CD4-positive, CD25-positive, alpha-beta regulatory T cell (primary cell): ENCODE results near the gene MALRD1. TPM values are rescaled to one million over a fixed set of nuclear protein-coding genes. Genes with fewer than 3 reads are reported as not detected.

Experiments used
- ATAC-seq, 2 donors: fragments of 150-1000 bp; cut with Tn5 transposase; one replicate each; pipeline ENCODE4 v1.10.0; 2021; ENCODE audit warnings: low read depth in 2 of 2, moderate number of reproducible peaks in 2 of 2, moderate library complexity in 1 of 2
- DNase-seq, 3 donors: peaks; one replicate each; pipeline versions ENCODE4 v3.0.0 to v3.0.0-alpha.2; 2012 to 2022; ENCODE audit warnings: mixed read lengths in 1 of 3
- H3K27ac ChIP-seq: one replicate; pipeline ENCODE4 v1.7.0; 2013; ENCODE audit warnings: mild to moderate bottlenecking, low read length; ENCODE audit not compliant: insufficient read depth, poor library complexity, severe bottlenecking
- H3K27me3 ChIP-seq: one replicate; pipeline ENCODE4 v1.7.0; 2013; ENCODE audit warnings: low read length; ENCODE audit not compliant: control insufficient read depth, insufficient read depth
- H3K36me3 ChIP-seq: one replicate; pipeline ENCODE4 v1.7.0; 2013; ENCODE audit warnings: mild to moderate bottlenecking, low read length, moderate library complexity; ENCODE audit not compliant: control insufficient read depth, insufficient read depth
- H3K4me1 ChIP-seq: 2 replicates; pipeline ENCODE4 v1.7.0; 2013; ENCODE audit warnings: mild to moderate bottlenecking, low read length; ENCODE audit not compliant: insufficient read depth, control insufficient read depth, poor library complexity, severe bottlenecking
- H3K4me3 ChIP-seq: one replicate; pipeline ENCODE4 v1.7.0; 2013; ENCODE audit warnings: low read depth, mild to moderate bottlenecking, low read length, moderate library complexity
- H3K9me3 ChIP-seq, 2 experiments: 1 replicate in 1 of 2; 2 replicates in 1 of 2; pipeline ENCODE4 v1.7.0; 2013; ENCODE audit warnings: low read length in 2 of 2, mild to moderate bottlenecking in 1 of 2, moderate library complexity in 1 of 2; ENCODE audit not compliant: control insufficient read depth in 2 of 2
- H3K27ac Mint-ChIP-seq, 3 donors: one replicate each; pipeline ENCODE4 v1.8.0; 2020 to 2022; ENCODE audit warnings: mild to moderate bottlenecking in 3 of 3, mixed read lengths in 3 of 3, moderate library complexity in 2 of 3
- H3K27me3 Mint-ChIP-seq: one replicate; pipeline ENCODE4 v1.8.0; 2022; ENCODE audit warnings: mild to moderate bottlenecking, mixed read lengths
- H3K36me3 Mint-ChIP-seq: one replicate; pipeline ENCODE4 v1.8.0; 2020; ENCODE audit warnings: mixed read lengths
- H3K4me1 Mint-ChIP-seq, 4 donors: one replicate each; pipeline ENCODE4 v1.8.0; 2020 to 2022; ENCODE audit warnings: mixed read lengths in 4 of 4, mild to moderate bottlenecking in 1 of 4
- H3K4me3 Mint-ChIP-seq, 4 donors: one replicate each; pipeline ENCODE4 v1.8.0; 2020 to 2022; ENCODE audit warnings: mild to moderate bottlenecking in 4 of 4, mixed read lengths in 4 of 4, moderate library complexity in 3 of 4
- H3K9me3 Mint-ChIP-seq, 7 donors: one replicate each; pipeline ENCODE4 v1.8.0; 2020 to 2022; ENCODE audit warnings: mixed read lengths in 7 of 7, mild to moderate bottlenecking in 3 of 7, moderate library complexity in 2 of 7
- polyA plus RNA-seq, 4 donors: library from polyadenylated mRNA; unstranded; fragments of 300-500 nt; fragmentation: Illumina TruSeq; gene quantifications; one replicate each; pipeline ENCODE4 v1.2.3, GENCODE V29; 2021
- total RNA-seq: library from RNA; stranded (reverse); gene quantifications from one replicate; pipeline ENCODE4 v1.2.3, GENCODE V29; 2022

The MALRD1 gene
- total and polyA plus RNA-seq, 5 donors from 2014 or later: not detected

GRCh38 chr10:19688344-19688743 lies 639.7 kb downstream of the MALRD1 start:
- no peak overlapping the region for H3K4me3 ChIP-seq
- no peaks in the 10 kb centered on the region for H3K27me3 Mint-ChIP-seq
- no peaks in the 10 kb centered on the region for H3K27me3 ChIP-seq
- ATAC-seq (no peak), DNase-seq (no peak)
- H3K36me3 ChIP-seq: no peaks in the 10 kb centered on the region
- H3K9me3 ChIP-seq: peaks cover 3 to 14% of the 10 kb centered on the region in 2 experiments
- H3K9me3 Mint-ChIP-seq: peaks cover 0 to 11% (median 5%) of the 10 kb centered on the region in 7 donors
- H3K4me3 Mint-ChIP-seq: no peak overlapping the region
- no peak overlapping the region for H3K27ac Mint-ChIP-seq
- no peaks in the 10 kb centered on the region for H3K36me3 Mint-ChIP-seq
- H3K27ac ChIP-seq: no peak overlapping the region
- no peaks in the 10 kb centered on the region for H3K4me1 Mint-ChIP-seq
- no peaks in the 10 kb centered on the region for H3K4me1 ChIP-seq

GRCh38 chr10:19689231-19689630 lies 640.6 kb downstream of the MALRD1 start:
- Histone ChIP-seq H3K27me3 (no peaks in the 10 kb centered on the region), H3K27ac (no peak overlapping the region), H3K4me1 (no peaks in the 10 kb centered on the region), H3K36me3 (no peaks in the 10 kb centered on the region), H3K4me3 (no peak overlapping the region), H3K9me3 (peaks cover 3 to 14% of the 10 kb centered on the region in 2 experiments)
- DNase-seq (no peak), ATAC-seq (no peak)
- H3K36me3 Mint-ChIP-seq: no peaks in the 10 kb centered on the region
- H3K4me1 Mint-ChIP-seq: no peaks in the 10 kb centered on the region
- no peaks in the 10 kb centered on the region for H3K27me3 Mint-ChIP-seq
- H3K4me3 Mint-ChIP-seq: no peak overlapping the region
- no peak overlapping the region for H3K27ac Mint-ChIP-seq
- peaks cover 0 to 11% (median 5%) of the 10 kb centered on the region in 7 donors for H3K9me3 Mint-ChIP-seq

GRCh38 chr10:19699299-19699698 lies 650.7 kb downstream of the MALRD1 start:
- peaks cover 4 to 22% (median 9%) of the 10 kb centered on the region in 7 donors for H3K9me3 Mint-ChIP-seq
- no peak overlapping the region for H3K4me3 Mint-ChIP-seq
- Histone ChIP-seq H3K4me3 (no peak overlapping the region), H3K27ac (no peak overlapping the region), H3K27me3 (no peaks in the 10 kb centered on the region), H3K4me1 (no peaks in the 10 kb centered on the region), H3K36me3 (no peaks in the 10 kb centered on the region), H3K9me3 (peaks cover 0 to 2% of the 10 kb centered on the region in 2 experiments)
- no peaks in the 10 kb centered on the region for H3K4me1 Mint-ChIP-seq
- no peaks in the 10 kb centered on the region for H3K36me3 Mint-ChIP-seq
- no peaks in the 10 kb centered on the region for H3K27me3 Mint-ChIP-seq
- DNase-seq (no peak), ATAC-seq (no peak)
- H3K27ac Mint-ChIP-seq: no peak overlapping the region

GRCh38 chr10:19701427-19702052 lies 652.9 kb downstream of the MALRD1 start:
- DNase-seq (no peak), ATAC-seq (no peak)
- H3K27ac Mint-ChIP-seq: no peak overlapping the region
- peaks cover 2 to 27% (median 15%) of the 10 kb centered on the region in 7 donors for H3K9me3 Mint-ChIP-seq
- Histone ChIP-seq H3K36me3 (no peaks in the 10 kb centered on the region), H3K9me3 (peaks cover 0 to 2% of the 10 kb centered on the region in 2 experiments), H3K4me3 (no peak overlapping the region), H3K27me3 (no peaks in the 10 kb centered on the region), H3K27ac (no peak overlapping the region), H3K4me1 (no peaks in the 10 kb centered on the region)
- no peaks in the 10 kb centered on the region for H3K27me3 Mint-ChIP-seq
- H3K36me3 Mint-ChIP-seq: no peaks in the 10 kb centered on the region
- H3K4me1 Mint-ChIP-seq: no peaks in the 10 kb centered on the region
- H3K4me3 Mint-ChIP-seq: no peak overlapping the region

GRCh38 chr10:19702215-19702614 lies 653.6 kb downstream of the MALRD1 start:
- no peak overlapping the region for H3K27ac Mint-ChIP-seq
- Histone ChIP-seq H3K4me1 (no peaks in the 10 kb centered on the region), H3K36me3 (no peaks in the 10 kb centered on the region), H3K9me3 (peaks cover 0 to 2% of the 10 kb centered on the region in 2 experiments), H3K4me3 (no peak overlapping the region), H3K27me3 (no peaks in the 10 kb centered on the region), H3K27ac (no peak overlapping the region)
- H3K4me1 Mint-ChIP-seq: no peaks in the 10 kb centered on the region
- H3K36me3 Mint-ChIP-seq: no peaks in the 10 kb centered on the region
- peaks cover 0 to 27% (median 12%) of the 10 kb centered on the region in 7 donors for H3K9me3 Mint-ChIP-seq
- ATAC-seq (no peak), DNase-seq (no peak)
- H3K4me3 Mint-ChIP-seq: no peak overlapping the region
- H3K27me3 Mint-ChIP-seq: no peaks in the 10 kb centered on the region

GRCh38 chr10:19704544-19704943 lies 655.9 kb downstream of the MALRD1 start:
- Histone ChIP-seq H3K27me3 (no peaks in the 10 kb centered on the region), H3K27ac (no peak overlapping the region), H3K4me3 (no peak overlapping the region), H3K9me3 (no peaks in the 10 kb centered on the region), H3K36me3 (no peaks in the 10 kb centered on the region), H3K4me1 (no peaks in the 10 kb centered on the region)
- DNase-seq: no peak
- no peak for ATAC-seq
- Mint-ChIP-seq H3K4me3 (no peak overlapping the region), H3K36me3 (no peaks in the 10 kb centered on the region), H3K27me3 (no peaks in the 10 kb centered on the region), H3K4me1 (no peaks in the 10 kb centered on the region), H3K9me3 (peaks cover 0 to 16% (median 6%) of the 10 kb centered on the region in 7 donors), H3K27ac (no peak overlapping the region)

- DNase-seq (no peak), ATAC-seq (no peak)
- no peaks in the 10 kb centered on the region for H3K36me3 ChIP-seq
- H3K4me3 ChIP-seq: no peak overlapping the region
- H3K27me3 Mint-ChIP-seq: no peaks in the 10 kb centered on the region
- no peaks in the 10 kb centered on the region for H3K36me3 Mint-ChIP-seq
- no peak overlapping the region for H3K4me3 Mint-ChIP-seq
- peaks cover 0 to 16% (median 6%) of the 10 kb centered on the region in 7 donors for H3K9me3 Mint-ChIP-seq
- no peaks in the 10 kb centered on the region for H3K27me3 ChIP-seq
- no peaks in the 10 kb centered on the region for H3K4me1 Mint-ChIP-seq
- H3K27ac Mint-ChIP-seq: no peak overlapping the region
- no peaks in the 10 kb centered on the region for H3K4me1 ChIP-seq
- no peaks in the 10 kb centered on the region for H3K9me3 ChIP-seq
- H3K27ac ChIP-seq: no peak overlapping the region
These were observed 656.6 kb downstream of the MALRD1 start for GRCh38 chr10:19705250-19705649.

GRCh38 chr10:19706904-19707303 lies 658.3 kb downstream of the MALRD1 start:
- Histone ChIP-seq H3K9me3 (peaks cover 0 to 7% of the 10 kb centered on the region in 2 experiments), H3K27me3 (no peaks in the 10 kb centered on the region), H3K36me3 (no peaks in the 10 kb centered on the region), H3K27ac (no peak overlapping the region), H3K4me3 (no peak overlapping the region), H3K4me1 (no peaks in the 10 kb centered on the region)
- peaks cover 0 to 5% (median 0%) of the 10 kb centered on the region in 4 donors for H3K4me1 Mint-ChIP-seq
- DNase-seq (no peak), ATAC-seq (no peak)
- H3K27me3 Mint-ChIP-seq: no peaks in the 10 kb centered on the region
- H3K9me3 Mint-ChIP-seq: peaks cover 6 to 27% (median 13%) of the 10 kb centered on the region in 7 donors
- H3K36me3 Mint-ChIP-seq: no peaks in the 10 kb centered on the region
- H3K4me3 Mint-ChIP-seq: no peak overlapping the region
- H3K27ac Mint-ChIP-seq: no peak overlapping the region
